Hepatocyte (in vitro differentiated cells): Measurements from ENCODE around the gene WDR88. TPM values are rescaled to one million over a fixed set of nuclear protein-coding genes. Genes with fewer than 3 reads are reported as not detected.

Source experiments
- DNase-seq: peaks from one replicate; pipeline ENCODE4 v3.0.0-alpha.2; 2016; ENCODE audit warnings: low spot score
- H2AFZ ChIP-seq: fragments of 200-600 bp; sonication (generic); 2 replicates; pipeline ENCODE4 v1.6.0; 2016; ENCODE audit warnings: antibody characterized with exemption, mild to moderate bottlenecking
- H3K27ac ChIP-seq: fragments of 200-600 bp; sonication (generic); 2 replicates; pipeline ENCODE4 v1.5.1; 2016; ENCODE audit warnings: mild to moderate bottlenecking
- H3K27me3 ChIP-seq: fragments of 200-600 bp; sonication (generic); 2 replicates; pipeline ENCODE4 v1.6.1; 2016
- H3K36me3 ChIP-seq: fragments of 200-600 bp; sonication (generic); replicated peaks from 2 replicates; pipeline ENCODE4 v1.5.1; 2016; ENCODE audit warnings: low read depth; ENCODE audit not compliant: insufficient read depth
- H3K4me1 ChIP-seq: fragments of 200-600 bp; sonication (generic); 2 replicates; pipeline ENCODE4 v1.5.1; 2016; ENCODE audit warnings: mild to moderate bottlenecking, moderate library complexity; ENCODE audit not compliant: insufficient read depth
- H3K4me2 ChIP-seq: fragments of 200-600 bp; sonication (generic); 2 replicates; pipeline ENCODE4 v1.6.0; 2016
- H3K4me3 ChIP-seq: fragments of 200-600 bp; sonication (generic); 2 replicates; pipeline ENCODE4 v1.5.1; 2016; ENCODE audit warnings: mild to moderate bottlenecking
- H3K79me2 ChIP-seq: fragments of 200-600 bp; sonication (generic); 2 replicates; pipeline ENCODE4 v1.6.0; 2017; ENCODE audit warnings: mild to moderate bottlenecking
- H3K9me2 ChIP-seq: fragments of 200-600 bp; sonication (generic); replicated peaks from 2 replicates; pipeline ENCODE4 v1.6.0; 2017; ENCODE audit warnings: mild to moderate bottlenecking; ENCODE audit not compliant: insufficient read depth
- H3K9me3 ChIP-seq: fragments of 200-600 bp; sonication (generic); 2 replicates; pipeline ENCODE4 v1.5.1; 2016; ENCODE audit warnings: low read depth, mild to moderate bottlenecking
- H4K20me1 ChIP-seq: fragments of 200-600 bp; sonication (generic); 2 replicates; pipeline ENCODE4 v1.6.0; 2016; ENCODE audit warnings: mild to moderate bottlenecking; ENCODE audit not compliant: insufficient read depth, poor library complexity, severe bottlenecking
- CTCF ChIP-seq: fragments of 200-600 bp; sonication (generic); IDR thresholded peaks from 2 replicates; pipeline ENCODE4 v1.5.1; 2016; ENCODE audit warnings: antibody characterized with exemption, mild to moderate bottlenecking; ENCODE audit not compliant: poor library complexity
- EZH2 ChIP-seq: fragments of 200-600 bp; sonication (generic); IDR thresholded peaks from 2 replicates; pipeline ENCODE4 v1.6.1; 2016; ENCODE audit warnings: antibody characterized with exemption, mild to moderate bottlenecking, borderline replicate concordance
- EZH2phosphoT487 ChIP-seq: fragments of 200-600 bp; sonication (generic); IDR thresholded peaks from one replicate; pipeline ENCODE4 v1.6.1; 2018; ENCODE audit warnings: antibody characterized with exemption, mild to moderate bottlenecking, low read depth, moderate library complexity; ENCODE audit not compliant: unreplicated experiment, severe bottlenecking
- WGBS: methylation state at CpG from one replicate; pipeline ENCODE4 v1.1.6; 2016; ENCODE audit warnings: low lambda C conversion rate; ENCODE audit errors: missing lambda C conversion rate; 5-methylcytosine and 5-hydroxymethylcytosine counted together
- polyA plus RNA-seq: library from polyadenylated mRNA; unstranded; fragments of >200 nt; fragmentation: Nextera tagmentation; extraction: Ambion mirVana; gene quantifications from 2 replicates; pipeline ENCODE4 v1.2.1, GENCODE V29; 2016
- total RNA-seq: library from RNA; depleted of rRNA; stranded (reverse); fragments of >200 nt; gene quantifications from 2 replicates; pipeline ENCODE4 v1.2.3, GENCODE V29; 2014

Gene WDR88
- total and polyA plus RNA-seq, 2 experiments from 2014 or later: 0.11 TPM; not detected in 1

DNA sequence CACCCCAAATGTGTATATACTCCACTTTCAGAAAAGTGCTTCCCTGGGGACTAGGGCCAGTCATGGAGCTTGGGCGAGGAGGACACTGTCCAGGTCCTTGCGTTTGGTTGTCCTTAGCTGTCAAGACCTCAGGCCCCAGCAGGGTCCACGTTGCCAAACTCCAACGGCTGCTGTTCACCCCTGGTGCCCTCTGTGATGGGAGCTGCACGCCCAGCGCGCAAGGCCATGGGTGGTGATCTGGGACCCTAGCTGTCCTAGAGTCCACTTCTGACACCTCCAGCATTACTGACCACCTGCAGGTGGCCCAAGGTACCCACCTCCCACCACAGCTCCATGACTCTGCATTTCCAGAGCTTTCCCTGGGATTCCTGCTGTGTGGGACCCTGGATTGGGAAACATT lies 66.3 kb downstream of the WDR88 start:
- WGBS: 88% methylated on average over 7 of the region's 7 CpGs
- peaks cover 6% of the 10 kb centered on the region for H3K4me1 ChIP-seq
- DNase-seq: no peak
- no peak overlapping the region for H3K4me3 ChIP-seq
- H3K36me3 ChIP-seq: no peaks in the 10 kb centered on the region
- H4K20me1 ChIP-seq: peaks cover 4% of the 10 kb centered on the region
- TF ChIP-seq CTCF (no peak), EZH2 (no peak), EZH2phosphoT487 (no peak)
- no peak overlapping the region for H2AFZ ChIP-seq
- H3K4me2 ChIP-seq: no peak overlapping the region
- H3K27ac ChIP-seq: no peak overlapping the region
- no peaks in the 10 kb centered on the region for H3K9me3 ChIP-seq
- H3K79me2 ChIP-seq: peaks cover 18% of the 10 kb centered on the region
- H3K9me2 ChIP-seq: no peaks in the 10 kb centered on the region
- H3K27me3 ChIP-seq: no peaks in the 10 kb centered on the region

DNA sequence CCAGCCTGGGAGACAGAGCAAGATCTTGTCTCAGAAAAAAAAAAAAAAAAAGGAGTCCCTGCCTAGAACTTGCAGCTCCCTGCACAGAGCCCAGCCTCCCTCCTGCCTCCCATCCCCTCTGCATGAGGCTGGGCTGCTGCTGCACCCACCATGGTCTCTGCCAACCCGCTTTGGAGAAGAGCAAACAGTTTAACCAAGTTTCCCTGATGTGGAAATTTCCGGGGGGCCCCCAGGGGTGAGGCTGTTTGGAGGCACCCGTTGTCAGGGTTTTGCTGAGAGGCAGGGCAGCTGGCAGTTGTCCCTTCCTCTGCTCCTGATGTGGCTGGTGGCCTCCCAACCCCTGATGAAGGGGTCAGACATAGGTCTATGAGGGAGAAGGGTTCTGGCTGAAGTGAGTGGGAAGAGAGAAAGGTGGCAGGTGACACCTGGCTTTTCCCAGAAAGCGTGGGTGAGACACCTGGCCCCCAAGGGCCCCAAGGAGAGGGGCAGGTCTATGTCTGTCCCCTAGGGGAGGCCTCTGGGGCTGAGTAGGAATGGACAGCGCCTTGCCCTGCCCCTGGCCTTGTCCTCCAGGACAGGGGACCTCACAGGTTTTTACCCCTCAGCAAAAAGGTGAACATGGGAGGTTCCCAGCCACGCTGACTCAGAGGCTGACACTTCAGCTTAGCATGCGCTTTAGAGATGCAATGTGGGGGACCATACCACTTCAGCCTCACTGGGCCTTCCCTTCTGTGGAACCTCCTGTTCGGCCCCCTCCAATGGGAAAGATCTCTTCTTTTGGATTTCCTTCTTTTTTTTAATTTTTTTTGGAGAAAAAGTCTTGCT lies 67.7 kb downstream of the WDR88 start:
- Histone ChIP-seq H3K4me1 (peaks cover 6% of the 10 kb centered on the region), H3K36me3 (no peaks in the 10 kb centered on the region), H3K4me3 (no peak overlapping the region), H3K9me2 (no peaks in the 10 kb centered on the region), H2AFZ (no peak overlapping the region), H4K20me1 (peaks cover 4% of the 10 kb centered on the region), H3K4me2 (no peak overlapping the region), H3K27ac (no peak overlapping the region), H3K9me3 (no peaks in the 10 kb centered on the region), H3K27me3 (no peaks in the 10 kb centered on the region), H3K79me2 (peaks cover 18% of the 10 kb centered on the region)
- no peak for TF ChIP-seq CTCF
- no peak for TF ChIP-seq EZH2
- DNase-seq: no peak
- 86% methylated on average over 8 of the region's 8 CpGs for WGBS

- TF ChIP-seq EZH2phosphoT487: no peak
- TF ChIP-seq CTCF: no peak
- H3K36me3 ChIP-seq: no peaks in the 10 kb centered on the region
These were observed 69.6 kb downstream of the WDR88 start for GRCh38 chr19:33201473-33201872.

More at GRCh38 chr19:33201473-33201872, 69.6 kb downstream of the WDR88 start:
- no peak for DNase-seq
- H3K4me3 ChIP-seq: no peak overlapping the region
- H2AFZ ChIP-seq: no peak overlapping the region
- H3K4me1 ChIP-seq: no peaks in the 10 kb centered on the region
- no peaks in the 10 kb centered on the region for H3K9me2 ChIP-seq
- H3K27me3 ChIP-seq: no peaks in the 10 kb centered on the region
- no peak overlapping the region for H3K4me2 ChIP-seq
- no peak overlapping the region for H3K27ac ChIP-seq
- H3K79me2 ChIP-seq: peaks cover 6% of the 10 kb centered on the region
- no peaks in the 10 kb centered on the region for H3K9me3 ChIP-seq
- H4K20me1 ChIP-seq: no peaks in the 10 kb centered on the region
- WGBS: 100% methylated on average over 5 of the region's 6 CpGs
